ENCODE measurements around the gene XBP1. TPM values are rescaled to one million over a fixed set of nuclear protein-coding genes. Genes with fewer than 3 reads are reported as not detected.
"Not testable (repeated sequence)": the region's sequence is repeated elsewhere in the genome, so short reads cannot be mapped to it uniquely, and the experiment has no call there.

Gene XBP1
- total RNA-seq, 2 donors from 2014 or later = 62.7 to 91.8 TPM

- DNase-seq (ENCODE audit: low spot score in 2 of 2) = no peak
- Mint-ChIP-seq H3K27ac (peak overlapping the region in 1 of 2 donors; percentile 37), H3K9me3 (no peaks in the 10 kb centered on the region), H3K36me3 (no peaks in the 10 kb centered on the region)
- ATAC-seq = peak; percentile 33 to 70
Measured at GRCh38 chr22:28822930-28823551, 22.7 kb upstream of the XBP1 start.

DNA sequence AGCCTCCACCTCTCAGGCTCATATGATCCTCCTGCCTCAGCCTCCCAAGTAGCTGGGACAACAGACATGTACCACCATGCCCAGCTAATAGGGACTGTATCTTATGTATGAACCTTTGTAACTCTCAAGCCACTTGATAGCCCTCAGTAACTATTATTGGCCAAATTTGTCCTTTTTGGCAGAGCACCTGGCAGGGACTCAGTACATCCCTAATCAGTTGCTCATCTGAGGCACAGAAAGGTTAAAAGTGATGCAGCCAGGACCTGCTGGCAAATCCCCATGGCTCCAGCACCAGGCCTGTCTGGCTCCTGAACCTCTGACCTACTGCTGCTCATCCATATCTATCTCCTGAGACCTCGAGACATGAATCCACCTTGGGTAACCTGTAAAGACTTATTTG lies 21.1 kb upstream of the XBP1 start:
- ATAC-seq (no peak), DNase-seq (ENCODE audit: low spot score in 2 of 2) (no peak)
- Mint-ChIP-seq H3K36me3 (no peaks in the 10 kb centered on the region), H3K27ac (no peak overlapping the region), H3K9me3 (no peaks in the 10 kb centered on the region)

- Mint-ChIP-seq H3K27ac (no peak overlapping the region), H3K36me3 (no peaks in the 10 kb centered on the region), H3K9me3 (no peaks in the 10 kb centered on the region)
- ATAC-seq (no peak), DNase-seq (ENCODE audit: low spot score in 2 of 2) (no peak)
Measured at GRCh38 chr22:28820885-28821284, 20.5 kb upstream of the XBP1 start.

GRCh38 chr22:28819253-28820096 lies 19.1 kb upstream of the XBP1 start:
- Mint-ChIP-seq H3K27ac (peak overlapping the region; percentile 15 to 82), H3K9me3 (no peaks in the 10 kb centered on the region), H3K36me3 (peaks cover 9 to 13% of the 10 kb centered on the region in 2 donors)
- ATAC-seq = no peak
- DNase-seq (ENCODE audit: low spot score in 2 of 2) = no peak

DNA sequence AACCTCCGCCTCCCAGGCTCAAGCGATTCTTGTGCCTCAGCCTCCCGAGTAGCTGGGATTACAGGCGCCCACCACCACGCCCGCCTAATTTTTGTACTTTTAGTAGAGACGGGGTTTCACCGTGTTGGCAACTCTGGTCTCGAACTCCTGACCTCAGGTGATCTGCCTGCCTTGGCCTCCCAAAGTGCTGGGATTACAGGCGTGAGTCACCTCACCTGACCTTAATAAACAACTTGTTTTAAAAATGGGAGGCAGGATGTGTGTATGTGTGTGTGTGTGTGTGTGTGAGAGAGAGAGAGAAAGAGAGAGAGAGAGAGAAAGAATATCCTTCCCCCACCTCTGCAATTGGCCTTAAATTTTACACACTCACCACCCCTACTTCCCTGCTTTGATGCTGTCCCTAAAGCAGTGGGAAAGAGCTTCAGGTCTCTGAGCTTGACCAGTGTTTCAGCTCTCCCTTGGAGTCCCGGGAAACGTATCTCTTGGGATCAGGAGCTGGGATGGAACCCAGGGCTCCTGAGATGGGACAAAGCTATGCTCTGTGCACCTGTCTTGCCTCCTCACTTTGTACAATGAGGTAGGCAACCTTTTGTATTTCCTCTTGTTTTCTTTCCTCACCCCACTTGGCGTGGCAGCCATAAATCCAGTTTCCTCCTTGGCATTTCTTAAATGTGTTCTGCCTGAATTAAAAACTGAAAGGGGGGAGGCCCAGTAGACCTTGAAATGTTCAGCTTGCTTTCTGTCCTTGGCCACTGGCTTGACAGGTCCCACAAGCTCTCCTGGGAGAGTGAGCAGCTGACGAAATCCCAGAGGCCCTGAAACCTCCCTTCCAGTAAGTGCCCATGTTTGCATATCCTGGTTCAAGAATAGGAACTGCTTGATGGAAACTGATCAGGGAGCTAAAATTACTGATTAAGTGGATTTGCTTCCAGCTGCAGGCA lies 17.8 kb upstream of the XBP1 start:
- Mint-ChIP-seq H3K9me3 (no peaks in the 10 kb centered on the region), H3K27ac (peak overlapping the region in 1 of 2 donors; percentile 15), H3K36me3 (peaks cover 9 to 25% of the 10 kb centered on the region in 2 donors)
- ATAC-seq (no peak), DNase-seq (ENCODE audit: low spot score in 2 of 2) (no peak)

DNA sequence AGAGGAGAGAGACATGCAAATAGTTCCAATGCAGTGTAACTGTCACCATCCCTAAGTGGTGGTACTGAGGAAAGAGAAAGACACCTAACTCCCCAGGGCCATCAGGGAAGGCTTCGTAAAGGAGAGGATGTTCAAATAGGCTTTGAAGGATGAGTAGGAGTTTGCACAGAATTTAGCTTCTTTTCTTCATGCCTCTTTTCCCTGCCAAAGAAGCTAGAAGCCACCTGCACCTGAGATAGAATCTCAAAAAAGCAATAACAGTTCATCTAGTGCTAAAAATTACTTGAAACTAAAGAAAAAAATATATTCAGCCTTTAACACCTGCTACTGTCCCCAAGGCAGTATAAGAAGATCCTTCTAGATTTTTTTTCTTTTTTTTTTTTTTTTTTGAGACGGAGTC lies 16.7 kb upstream of the XBP1 start:
- Mint-ChIP-seq H3K36me3 (peaks cover 9 to 37% of the 10 kb centered on the region in 2 donors), H3K9me3 (no peaks in the 10 kb centered on the region), H3K27ac (no peak overlapping the region)
- ATAC-seq = no peak
- no peak for DNase-seq (ENCODE audit: low spot score in 2 of 2)

- DNase-seq (ENCODE audit: low spot score in 2 of 2) (no peak), ATAC-seq (no peak)
- H3K36me3 Mint-ChIP-seq = peaks cover 9 to 37% of the 10 kb centered on the region in 2 donors
- no peaks in the 10 kb centered on the region for H3K9me3 Mint-ChIP-seq
- no peak overlapping the region for H3K27ac Mint-ChIP-seq
Measured at GRCh38 chr22:28815729-28816128, 15.4 kb upstream of the XBP1 start.

DNA sequence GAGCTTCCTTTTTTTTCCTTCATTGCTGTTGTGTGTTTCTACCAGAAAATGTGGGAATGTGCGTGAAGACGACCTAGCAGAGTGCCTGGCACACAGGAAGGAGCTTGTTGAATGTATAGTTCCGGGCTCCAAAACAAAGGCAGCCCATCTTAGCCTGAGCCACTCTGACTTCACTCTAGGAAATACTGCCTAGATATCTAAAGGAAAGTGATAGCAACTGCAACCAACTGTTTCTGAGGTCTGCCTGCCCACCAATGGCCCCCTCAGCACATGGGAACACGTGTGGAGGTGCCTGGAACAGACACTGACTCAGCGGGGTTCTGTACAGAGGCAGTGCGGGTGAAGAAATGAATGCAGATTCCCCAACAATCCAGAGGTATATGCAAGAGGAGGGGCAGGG lies 14.7 kb upstream of the XBP1 start:
- H3K27ac Mint-ChIP-seq = peak overlapping the region in 1 of 2 donors; percentile 35
- DNase-seq (ENCODE audit: low spot score in 2 of 2) (no peak), ATAC-seq (no peak)

GRCh38 chr22:28813772-28814518 lies 13.6 kb upstream of the XBP1 start:
- no peak for DNase-seq (ENCODE audit: low spot score in 2 of 2)
- Mint-ChIP-seq H3K9me3 (no peaks in the 10 kb centered on the region), H3K36me3 (peaks cover 11 to 37% of the 10 kb centered on the region in 2 donors), H3K27ac (peak overlapping the region in 1 of 2 donors; percentile 2)
- ATAC-seq = no peak

More for the DNA sequence above, 14.7 kb upstream of the XBP1 start:
- no peaks in the 10 kb centered on the region for H3K9me3 Mint-ChIP-seq
- peaks cover 9 to 37% of the 10 kb centered on the region in 2 donors for H3K36me3 Mint-ChIP-seq

DNA sequence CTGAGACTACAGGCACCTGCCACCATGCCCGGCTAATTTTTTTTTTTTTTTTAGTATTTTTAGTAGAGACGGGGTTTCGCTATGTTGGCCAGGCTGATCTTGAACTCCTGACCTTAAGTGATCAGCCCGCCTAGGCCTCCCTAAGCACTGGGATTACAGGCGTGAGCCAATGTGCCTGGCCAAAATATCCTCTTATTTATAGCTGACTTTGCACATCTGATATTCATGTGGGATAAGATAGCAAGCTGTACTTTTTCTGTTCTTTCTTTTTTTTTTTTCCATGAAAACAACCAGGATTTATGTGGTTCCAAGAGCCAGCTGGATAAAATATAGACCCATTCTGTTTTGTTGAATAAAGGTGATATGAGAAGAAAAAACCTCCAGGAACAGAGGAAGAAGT lies 12.1 kb upstream of the XBP1 start:
- H3K27ac Mint-ChIP-seq = peak overlapping the region in 1 of 2 donors; percentile 71
- DNase-seq (ENCODE audit: low spot score in 2 of 2) = no peak
- H3K9me3 Mint-ChIP-seq = no peaks in the 10 kb centered on the region
- H3K36me3 Mint-ChIP-seq = peaks cover 17 to 37% of the 10 kb centered on the region in 2 donors
- no peak for ATAC-seq

DNA sequence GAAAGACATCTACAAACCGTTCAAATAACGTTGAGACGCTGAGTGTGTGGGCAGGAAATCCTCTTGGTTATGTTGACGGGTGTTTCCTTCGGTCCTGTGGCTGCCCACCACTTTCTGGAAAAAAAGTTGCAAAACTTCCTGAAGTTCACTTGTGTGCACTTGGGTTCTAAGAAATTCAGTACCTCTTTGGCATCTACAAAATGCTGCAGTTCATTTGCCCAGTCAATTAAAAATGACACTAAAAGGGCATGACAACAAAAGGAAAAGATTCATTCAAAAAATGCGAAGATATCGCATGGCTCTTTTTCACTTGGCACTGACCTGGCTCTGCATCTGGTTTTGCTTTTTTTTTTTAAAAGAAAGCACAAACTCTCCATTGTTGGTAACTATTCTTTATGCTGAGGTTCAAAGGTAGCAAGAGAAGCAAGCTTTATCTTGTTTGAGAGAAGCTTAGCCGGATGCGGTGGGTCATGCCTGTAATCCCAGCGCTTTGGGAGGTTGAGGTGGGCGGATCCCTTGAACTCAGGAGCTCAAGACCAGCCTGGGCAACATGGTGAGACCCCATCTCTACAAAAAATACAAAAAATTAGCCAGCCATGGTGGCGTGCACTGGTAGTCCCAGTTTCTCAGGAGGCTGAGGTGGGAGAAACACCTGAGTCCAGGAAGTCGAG lies 10.6 kb upstream of the XBP1 start:
- peak; percentile 27 to 32 for ATAC-seq
- Mint-ChIP-seq H3K27ac (peak overlapping the region in 1 of 2 donors; percentile 71), H3K9me3 (no peaks in the 10 kb centered on the region), H3K36me3 (peaks cover 17 to 37% of the 10 kb centered on the region in 2 donors)
- no peak for DNase-seq (ENCODE audit: low spot score in 2 of 2)

DNA sequence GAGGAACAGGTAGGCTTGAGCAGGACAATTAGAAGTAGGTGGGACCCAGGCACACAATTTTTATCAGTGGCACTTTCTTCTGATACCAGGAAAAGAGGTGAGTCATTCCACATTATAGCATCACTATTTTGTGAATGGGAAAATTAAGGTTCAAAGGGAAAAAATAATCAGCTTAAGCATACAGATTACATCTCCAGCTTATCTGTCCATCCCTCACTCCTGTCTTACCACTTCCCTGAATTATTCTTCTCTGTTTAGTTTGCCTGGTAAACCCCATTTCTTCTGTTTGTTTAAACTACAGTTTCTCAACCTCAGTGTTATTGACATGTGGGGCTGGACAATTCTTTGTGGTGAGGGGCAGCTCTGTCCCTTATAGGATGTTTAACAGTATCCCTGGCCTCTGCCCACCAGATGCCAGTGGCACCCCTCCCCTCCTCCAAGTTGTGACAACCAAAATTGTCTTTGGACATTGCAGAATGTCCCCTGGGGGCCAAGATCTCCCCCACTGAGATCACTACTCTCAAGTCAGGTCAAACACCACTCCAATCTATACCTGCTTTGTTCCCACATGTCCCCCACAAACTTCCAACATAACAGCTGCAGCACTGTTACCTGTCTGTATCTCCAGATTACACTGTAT lies 8.5 kb upstream of the XBP1 start:
- Mint-ChIP-seq H3K36me3 (peaks cover 7 to 18% of the 10 kb centered on the region in 2 donors), H3K9me3 (no peaks in the 10 kb centered on the region), H3K27ac (peak overlapping the region in 1 of 2 donors; percentile 33)
- DNase-seq (ENCODE audit: low spot score in 2 of 2) (no peak), ATAC-seq (no peak)

DNA sequence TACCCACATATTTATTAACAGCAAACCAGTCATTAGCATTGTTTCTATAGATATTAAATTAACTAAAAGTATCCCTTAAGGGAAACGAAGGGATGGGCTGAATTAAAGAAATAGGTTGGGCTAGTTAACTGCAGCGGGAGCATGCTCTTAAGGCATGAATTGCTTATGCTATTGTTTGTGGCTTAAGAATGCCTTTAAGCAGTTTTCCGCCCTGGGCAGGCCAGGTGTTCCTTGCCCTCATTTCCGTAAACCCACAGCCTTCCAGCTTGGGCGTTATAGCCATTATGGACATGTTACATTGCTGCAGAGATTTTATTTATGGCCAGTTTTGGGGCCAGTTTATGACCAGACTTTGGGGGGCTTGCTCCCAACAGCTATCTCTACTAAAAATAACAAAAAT lies 5.1 kb upstream of the XBP1 start:
- peaks cover 11 to 12% of the 10 kb centered on the region in 2 donors for H3K36me3 Mint-ChIP-seq
- not testable (repeated sequence) for H3K27ac Mint-ChIP-seq; DNase-seq (ENCODE audit: low spot score in 2 of 2); ATAC-seq; H3K9me3 Mint-ChIP-seq

GRCh38 chr22:28802595-28803123 lies 2.3 kb upstream of the XBP1 start:
- ATAC-seq = no peak
- H3K36me3 Mint-ChIP-seq = peaks cover 21 to 34% of the 10 kb centered on the region in 2 donors
- peak overlapping the region; percentile 72 to 98 for H3K27ac Mint-ChIP-seq
- no peaks in the 10 kb centered on the region for H3K9me3 Mint-ChIP-seq
- DNase-seq (ENCODE audit: low spot score in 2 of 2) = no peak

Data from activated naive CD4-positive, alpha-beta T cell treated with anti-CD3 and anti-CD28 coated beads, Interleukin-2, amount 50 U/mL, for 72 hours (primary cell).